CD14-positive monocyte (primary cell): ENCODE results near the gene ANKAR. TPM values are rescaled to one million over a fixed set of nuclear protein-coding genes. Genes with fewer than 3 reads are reported as not detected.

Experiments
- DNase-seq, 3 donors: peaks; one replicate each; pipeline ENCODE4 v3.0.0-alpha.2; 2011 to 2022
- H2AFZ ChIP-seq: 2 replicates; pipeline ENCODE4 v1.6.0; 2012; ENCODE audit warnings: mild to moderate bottlenecking, low read depth, low read length, inconsistent platforms; ENCODE audit not compliant: insufficient read depth, poor library complexity, severe bottlenecking
- H3K27ac ChIP-seq, 2 donors: 1 replicate in 1 of 2; 2 replicates in 1 of 2; pipeline ENCODE4 v1.5.1; 2012 to 2013; ENCODE audit warnings: low read length in 2 of 2, control low read depth in 1 of 2, inconsistent platforms in 1 of 2, low read depth in 1 of 2, mild to moderate bottlenecking in 1 of 2
- H3K27me3 ChIP-seq, 2 donors: one replicate each; pipeline versions ENCODE4 v1.6.0 to v1.6.1; 2011 to 2013; ENCODE audit warnings: low read length in 2 of 2; ENCODE audit not compliant: control insufficient read depth in 2 of 2, insufficient read depth in 2 of 2
- H3K36me3 ChIP-seq, 2 donors: replicated peaks in 1 of 2; 1 replicate in 1 of 2; 2 replicates in 1 of 2; pipeline versions ENCODE4 v1.5.1 to v1.6.1; 2012 to 2013; ENCODE audit warnings: low read length in 2 of 2, control low read depth in 1 of 2, inconsistent platforms in 1 of 2, mild to moderate bottlenecking in 1 of 2; ENCODE audit not compliant: insufficient read depth in 2 of 2, control insufficient read depth in 1 of 2
- H3K4me1 ChIP-seq, 2 donors: 1 replicate in 1 of 2; 2 replicates in 1 of 2; pipeline versions ENCODE4 v1.5.1 to v1.6.1; 2012 to 2013; ENCODE audit warnings: low read length in 2 of 2, control low read depth in 1 of 2, inconsistent platforms in 1 of 2, mild to moderate bottlenecking in 1 of 2, moderate library complexity in 1 of 2; ENCODE audit not compliant: insufficient read depth in 2 of 2, control insufficient read depth in 1 of 2
- H3K4me2 ChIP-seq: replicated peaks from 2 replicates; pipeline ENCODE3; 2012; ENCODE audit warnings: low read length, moderate library complexity, mild to moderate bottlenecking; ENCODE audit not compliant: poor library complexity, severe bottlenecking; ENCODE audit errors: extremely low read depth
- H3K4me3 ChIP-seq, 3 experiments: fragments of 200-600 bp in 1 of 3; sonication (generic) in 1 of 3; replicated peaks in 1 of 3; 1 replicate in 2 of 3; 2 replicates in 1 of 3; pipeline ENCODE4 v1.5.1; 2011 to 2013; ENCODE audit warnings: low read length in 3 of 3, mild to moderate bottlenecking in 3 of 3, control low read depth in 2 of 3, low read depth in 2 of 3, inconsistent platforms in 1 of 3, moderate library complexity in 1 of 3
- H3K79me2 ChIP-seq: 2 replicates; pipeline ENCODE4 v1.6.0; 2012; ENCODE audit warnings: mild to moderate bottlenecking, control low read depth, inconsistent platforms, low read length, moderate library complexity; ENCODE audit not compliant: insufficient read depth
- H3K9ac ChIP-seq: 2 replicates; pipeline ENCODE4 v1.6.0; 2017; ENCODE audit warnings: low read length, mild to moderate bottlenecking; ENCODE audit not compliant: insufficient read depth, poor library complexity, severe bottlenecking
- H3K9me3 ChIP-seq, 2 donors: replicated peaks in 1 of 2; 1 replicate in 1 of 2; 2 replicates in 1 of 2; pipeline versions ENCODE4 v1.5.1 to v1.6.1; 2012 to 2013; ENCODE audit warnings: low read length in 2 of 2, control low read depth in 1 of 2; ENCODE audit not compliant: control insufficient read depth in 1 of 2, insufficient read depth in 1 of 2
- H4K20me1 ChIP-seq: 2 replicates; pipeline ENCODE4 v1.6.0; 2012; ENCODE audit warnings: mild to moderate bottlenecking, low read length, control low read depth, moderate library complexity; ENCODE audit not compliant: insufficient read depth
- H3K27ac Mint-ChIP-seq, 7 donors: one replicate each; pipeline ENCODE4 v1.8.0; 2020; ENCODE audit warnings: mild to moderate bottlenecking in 7 of 7, mixed read lengths in 7 of 7, moderate library complexity in 6 of 7, inconsistent platforms in 2 of 7
- H3K27me3 Mint-ChIP-seq, 3 donors: one replicate each; pipeline ENCODE4 v1.8.0; 2021 to 2022; ENCODE audit warnings: low read depth in 3 of 3, mild to moderate bottlenecking in 3 of 3, mixed read lengths in 3 of 3, moderate library complexity in 3 of 3, inconsistent platforms in 1 of 3
- H3K36me3 Mint-ChIP-seq, 2 donors: one replicate each; pipeline ENCODE4 v1.8.0; 2020; ENCODE audit warnings: mixed read lengths in 2 of 2, inconsistent platforms in 1 of 2, mild to moderate bottlenecking in 1 of 2
- H3K4me1 Mint-ChIP-seq: one replicate; pipeline ENCODE4 v1.8.0; 2020; ENCODE audit warnings: mild to moderate bottlenecking, mixed read lengths
- H3K4me3 Mint-ChIP-seq, 2 donors: one replicate each; pipeline ENCODE4 v1.8.0; 2020; ENCODE audit warnings: mild to moderate bottlenecking in 2 of 2, mixed read lengths in 2 of 2, moderate library complexity in 1 of 2
- H3K9me3 Mint-ChIP-seq, 7 donors: one replicate each; pipeline ENCODE4 v1.8.0; 2020 to 2022; ENCODE audit warnings: mixed read lengths in 7 of 7, mild to moderate bottlenecking in 6 of 7, moderate library complexity in 6 of 7, inconsistent platforms in 2 of 7
- CTCF ChIP-seq: fragments of 200-600 bp; IDR thresholded peaks from one replicate; pipeline ENCODE4 v1.8.0; 2022; ENCODE audit warnings: antibody characterized with exemption, mild to moderate bottlenecking
- WGBS: methylation state at CpG from one replicate; pipeline ENCODE4 v1.1.5; 2013; ENCODE audit warnings: missing lambda C conversion rate; ENCODE audit not compliant: insufficient coverage; 5-methylcytosine and 5-hydroxymethylcytosine counted together
- intact Hi-C, 2 donors: fragments of 100-400 bp; cut with micrococcal nuclease; formaldehyde crosslinking; loops; one replicate each; pipeline versions ENCODE4 v1.15.0 to v1.15.1; 2023
- polyA plus RNA-seq, 3 donors: library from polyadenylated mRNA; depleted of rRNA in 1 of 3; unstranded in 2 of 3; stranded (reverse) in 1 of 3; fragments of 300-500 nt in 2 of 3; fragments of >200 nt in 1 of 3; fragmentation: Illumina TruSeq in 2 of 3; gene quantifications; 1 replicate in 2 of 3; 2 replicates in 1 of 3; pipeline ENCODE4 v1.2.3, GENCODE V29; 2012 to 2021

ANKAR gene
- polyA plus RNA-seq, 3 donors: 1.1 to 2.3 (median 1.4) TPM

DNA sequence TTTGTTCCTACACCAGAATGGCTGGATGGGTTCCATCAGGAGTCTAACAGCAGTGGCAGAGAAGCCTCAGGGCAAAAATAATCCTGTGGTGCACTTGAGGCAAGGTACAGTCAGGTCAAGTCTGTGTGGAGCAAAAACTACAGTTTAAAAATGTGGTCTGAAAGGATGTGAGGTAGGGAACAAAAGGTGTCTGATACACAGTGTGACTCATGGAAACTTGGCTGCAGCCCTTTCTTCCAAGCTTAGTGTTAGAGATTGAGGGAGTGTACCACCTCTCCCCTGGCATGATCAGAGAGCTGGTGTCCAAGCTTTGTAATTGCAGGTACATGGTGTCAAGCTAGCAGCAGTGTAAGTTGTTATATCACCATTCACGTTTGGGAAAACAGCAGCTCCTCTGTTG is 8.9 kb downstream of the ANKAR start:
- H3K36me3 Mint-ChIP-seq: peaks cover 0 to 8% of the 10 kb centered on the region in 2 donors
- intact Hi-C loops: no loop called here

GRCh38 chr2:189684811-189685210 is 10.3 kb downstream of the ANKAR start:
- no peaks in the 10 kb centered on the region for H3K9me3 Mint-ChIP-seq
- no peak for DNase-seq
- H3K79me2 ChIP-seq: no peaks in the 10 kb centered on the region

More for the DNA sequence above, 8.9 kb downstream of the ANKAR start:
- Histone ChIP-seq H3K79me2 (no peaks in the 10 kb centered on the region), H3K4me1 (no peaks in the 10 kb centered on the region), H3K27me3 (no peaks in the 10 kb centered on the region), H3K9me3 (no peaks in the 10 kb centered on the region), H3K4me3 (no peak overlapping the region), H3K9ac (no peak overlapping the region), H2AFZ (no peak overlapping the region), H3K4me2 (no peak overlapping the region), H3K27ac (no peak overlapping the region), H3K36me3 (no peaks in the 10 kb centered on the region), H4K20me1 (no peaks in the 10 kb centered on the region)
- Mint-ChIP-seq H3K4me3 (no peak overlapping the region), H3K4me1 (peaks cover 16% of the 10 kb centered on the region), H3K27me3 (peaks cover 0 to 1% (median 0%) of the 10 kb centered on the region in 3 donors), H3K9me3 (peaks cover 0 to 5% (median 3%) of the 10 kb centered on the region in 7 donors), H3K27ac (no peak overlapping the region)
- 67% methylated on average over 1 of the region's 1 CpG for WGBS
- TF ChIP-seq CTCF: no peak
- no peak for DNase-seq

More at GRCh38 chr2:189684811-189685210, 10.3 kb downstream of the ANKAR start:
- Histone ChIP-seq H3K4me1 (no peaks in the 10 kb centered on the region), H3K4me2 (no peak overlapping the region), H3K27ac (no peak overlapping the region), H3K9me3 (no peaks in the 10 kb centered on the region), H3K9ac (no peak overlapping the region), H2AFZ (no peak overlapping the region), H4K20me1 (no peaks in the 10 kb centered on the region), H3K27me3 (no peaks in the 10 kb centered on the region), H3K36me3 (no peaks in the 10 kb centered on the region), H3K4me3 (no peak overlapping the region)
- peak overlapping the region in 1 of 7 donors; percentile 41 for H3K27ac Mint-ChIP-seq
- H3K36me3 Mint-ChIP-seq: peaks cover 0 to 7% of the 10 kb centered on the region in 2 donors
- TF ChIP-seq CTCF: no peak
- H3K4me3 Mint-ChIP-seq: no peak overlapping the region
- H3K4me1 Mint-ChIP-seq: peaks cover 12% of the 10 kb centered on the region
- peaks cover 0 to 1% (median 0%) of the 10 kb centered on the region in 3 donors for H3K27me3 Mint-ChIP-seq
- intact Hi-C loops: no loop called here
- no CpG with 5 or more reads among the region's 1 CpG for WGBS
